RCC 7860 (cell line): ENCODE results near the gene MDFI.

Experiments used
- DNase-seq: peaks from one replicate; pipeline ENCODE4 v3.0.0-alpha.2; 2015; ENCODE audit warnings: low spot score
- FAIRE-seq: peaks from 2 replicates; lab custom pipeline; 2012; peaks lifted over from hg19 to GRCh38; lab: Jason Lieb, UNC

MDFI gene

GRCh38 chr6:41700463-41701347 is 62.4 kb downstream of the MDFI start:
- DNase-seq (no peak), FAIRE-seq (no peak)

- no peak for FAIRE-seq
Observed at GRCh38 chr6:41702089-41702745, 63.9 kb downstream of the MDFI start.

GRCh38 chr6:41702771-41703494 is 64.7 kb downstream of the MDFI start:
- no peak for FAIRE-seq
- no peak for DNase-seq

More at GRCh38 chr6:41702089-41702745, 63.9 kb downstream of the MDFI start:
- no peak for DNase-seq
